DMS53 treated with DMSO at 0.1 percent for 48 hours (cell line): Measurements from ENCODE around the gene CWH43.
A peak's percentile ranks its signal among the peaks of the same experiment; 100 is the strongest.
"Not testable (repeated sequence)": the region's sequence is repeated elsewhere in the genome, so short reads cannot be mapped to it uniquely, and the experiment has no call there.

Experiments used
- DNase-seq: peaks from one replicate; lab custom pipeline; 2025; ENCODE audit not compliant: unreplicated experiment; lab: John Stamatoyannopoulos, UW

Gene CWH43

DNA sequence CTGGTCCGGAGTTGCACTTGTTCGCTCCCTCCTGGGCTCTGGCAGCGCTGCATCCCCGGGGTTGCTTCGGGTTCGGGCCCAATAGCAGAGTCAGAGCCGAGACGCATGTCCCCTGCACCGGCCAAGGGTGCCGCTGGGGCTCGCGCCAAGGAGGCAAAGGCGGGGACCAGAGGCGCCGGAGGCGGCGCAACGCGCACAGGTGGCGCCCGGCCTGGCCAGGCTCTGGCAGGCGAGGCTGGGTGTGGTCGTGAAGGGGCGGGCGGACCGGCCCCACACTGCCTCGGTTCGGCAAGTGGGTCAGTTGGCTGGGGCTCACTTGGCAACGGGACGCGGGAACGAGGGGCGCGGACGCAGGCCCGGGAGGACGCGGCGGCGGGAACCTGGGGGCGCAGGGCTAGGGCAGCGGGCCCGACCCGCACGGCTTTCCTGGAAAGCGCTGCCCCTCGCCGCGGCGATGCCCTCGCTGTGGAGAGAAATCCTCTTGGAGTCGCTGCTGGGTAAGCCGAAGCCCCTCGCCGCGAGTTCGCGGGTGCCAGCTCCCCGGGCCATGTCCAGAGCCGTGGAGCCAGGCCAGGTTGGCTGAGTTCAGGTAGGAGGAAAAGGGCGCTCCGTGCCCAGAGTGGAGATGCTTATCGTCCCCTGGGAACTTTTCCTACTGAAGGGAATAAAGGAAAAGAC, at the start of gene CWH43:
TSS of gene CWH43 (plus strand) at position 300 of the 678 bp plus-strand sequence. CDS start at position 455, 155 bp downstream.
- DNase-seq = no peak

DNA sequence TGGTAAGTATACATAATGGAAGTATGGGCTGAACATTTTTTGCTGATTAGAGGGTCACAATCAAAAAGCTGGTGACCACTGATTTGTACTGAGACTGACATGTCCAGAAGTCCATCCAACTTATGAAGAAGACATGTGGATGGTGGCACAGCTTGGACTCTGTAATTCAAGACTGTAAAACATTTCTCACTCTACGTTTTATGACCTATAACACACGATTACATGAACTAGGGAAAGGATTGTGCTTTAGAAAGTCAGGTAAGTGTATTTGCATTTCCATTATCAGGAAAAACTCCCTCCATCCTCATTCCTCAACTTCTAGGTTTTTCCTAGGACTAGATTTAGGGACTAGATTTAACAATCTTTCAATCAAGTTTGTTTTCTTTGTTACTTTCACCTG, 49.0 kb upstream of the CWH43 start:
- no peak for DNase-seq

DNA sequence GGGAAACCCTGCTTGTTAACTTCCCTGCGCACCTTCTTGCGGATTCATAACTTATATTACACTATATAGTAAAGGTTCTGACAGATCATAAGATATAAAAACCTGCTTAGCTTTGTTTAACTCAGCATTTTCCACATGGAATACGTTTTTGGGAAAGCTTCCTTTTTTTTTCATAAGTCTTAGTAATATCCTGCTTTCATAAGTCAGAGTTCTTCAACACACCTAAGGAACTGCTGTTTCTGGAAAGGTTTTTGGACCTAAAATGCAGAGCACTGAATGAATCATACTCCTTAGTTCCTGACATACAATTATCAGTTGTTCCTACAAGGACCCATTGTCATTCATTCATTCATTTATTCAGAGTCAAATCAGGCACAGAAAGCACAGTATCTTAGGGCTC, 47.2 kb upstream of the CWH43 start:
- no peak for DNase-seq

DNA sequence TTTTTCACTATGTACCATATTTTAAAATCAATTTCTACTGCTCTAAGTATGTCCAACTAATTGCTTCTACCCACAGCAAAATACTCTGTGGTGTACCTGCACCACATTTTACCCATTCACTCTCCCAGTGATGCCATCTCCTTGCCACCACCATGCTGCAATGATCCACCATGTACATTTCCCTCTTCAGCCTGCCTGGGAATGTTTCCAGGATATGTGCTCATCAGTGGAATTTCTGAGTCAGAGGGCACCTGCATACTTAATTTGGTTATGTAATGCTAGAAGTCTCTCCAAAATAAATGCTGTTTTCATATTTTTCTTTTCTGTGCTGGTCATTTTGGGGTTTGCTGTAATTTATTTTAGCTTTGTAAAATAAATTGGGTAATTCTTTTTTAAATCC, 46.3 kb upstream of the CWH43 start:
- DNase-seq = peak; percentile 23

GRCh38 chr4:48943387-48943786, 42.7 kb upstream of the CWH43 start:
- peak; percentile 65 for DNase-seq

- no peak for DNase-seq
Observed at GRCh38 chr4:48944252-48944651, 41.8 kb upstream of the CWH43 start.

- DNase-seq = peak; percentile 14
Observed at GRCh38 chr4:48944756-48945241, 41.3 kb upstream of the CWH43 start.

DNA sequence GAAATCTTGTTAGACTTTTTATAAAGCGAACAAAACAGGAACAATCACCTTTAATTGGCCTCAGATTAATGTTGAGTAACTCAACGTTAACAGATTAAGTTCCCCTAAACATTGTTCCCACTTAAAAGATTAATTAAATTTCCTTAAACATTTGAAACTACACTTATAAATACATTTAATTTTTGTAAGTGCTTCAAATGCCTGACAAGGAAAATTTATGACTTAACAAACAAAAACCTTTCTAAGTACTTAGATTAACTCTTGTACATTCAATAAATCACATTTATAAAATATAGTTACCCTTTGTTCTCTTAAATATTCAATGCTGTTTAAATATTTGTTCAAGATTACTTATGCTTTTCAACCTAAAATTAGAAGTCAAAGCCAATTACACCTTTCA, 40.1 kb upstream of the CWH43 start:
- DNase-seq = no peak

- DNase-seq = no peak
Observed at GRCh38 chr4:48947731-48948130, 38.3 kb upstream of the CWH43 start.

GRCh38 chr4:48949086-48949485, 37.0 kb upstream of the CWH43 start:
- no peak for DNase-seq

DNA sequence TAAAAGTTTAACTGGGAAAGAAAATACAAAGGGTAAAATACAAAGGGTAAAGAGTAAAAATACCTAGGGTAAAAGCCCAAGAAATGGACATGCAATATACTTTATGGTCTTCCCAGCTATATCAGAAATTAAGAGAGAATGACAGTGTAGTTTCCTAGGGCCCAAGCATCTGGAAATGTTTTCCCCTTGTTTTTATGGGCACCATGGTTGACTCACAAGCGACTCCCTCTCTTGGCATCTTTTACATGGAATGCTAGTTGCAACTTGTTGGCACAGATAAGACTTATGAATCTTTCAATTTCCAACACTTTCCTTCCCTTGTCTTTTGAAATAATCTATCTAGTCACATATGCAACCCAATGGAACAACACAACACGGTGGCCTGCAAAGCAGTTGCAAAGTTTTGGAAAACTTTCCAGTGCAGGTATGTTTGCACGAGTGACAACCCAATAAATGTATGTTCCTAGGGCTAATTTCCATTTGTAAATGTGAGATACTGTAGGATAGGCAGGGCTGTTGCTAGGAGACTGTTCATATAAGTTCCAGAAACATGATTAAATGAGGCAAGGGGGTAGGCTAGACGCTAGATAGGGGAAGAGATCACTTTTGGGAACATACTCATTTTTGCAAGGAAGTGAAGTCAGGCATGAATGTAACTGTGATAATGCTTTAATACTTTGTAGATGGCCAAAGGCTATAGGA, 36.4 kb upstream of the CWH43 start:
- no peak for DNase-seq

DNA sequence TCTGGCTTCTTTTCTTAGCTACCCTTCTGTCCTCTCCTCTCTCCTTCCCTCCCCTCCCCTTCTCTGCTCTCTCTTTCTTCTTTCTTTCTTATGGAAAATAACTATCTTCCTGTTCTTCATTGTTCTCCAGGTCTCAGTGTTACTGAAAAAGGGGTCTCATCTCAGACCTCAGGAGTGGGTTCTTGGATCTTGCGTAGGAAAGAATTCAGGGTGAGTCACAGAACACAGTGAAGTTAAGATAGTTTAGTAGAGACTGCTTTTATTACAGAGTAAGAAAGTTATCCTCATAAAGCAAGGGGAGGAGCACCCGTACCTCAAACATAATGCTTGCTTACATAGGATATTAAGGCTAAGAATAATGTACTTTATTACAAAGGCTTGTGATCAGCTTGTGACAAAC, 31.8 kb upstream of the CWH43 start:
- no peak for DNase-seq

- not testable (repeated sequence) for DNase-seq
Observed at GRCh38 chr4:48957366-48957765, 28.7 kb upstream of the CWH43 start.

DNA sequence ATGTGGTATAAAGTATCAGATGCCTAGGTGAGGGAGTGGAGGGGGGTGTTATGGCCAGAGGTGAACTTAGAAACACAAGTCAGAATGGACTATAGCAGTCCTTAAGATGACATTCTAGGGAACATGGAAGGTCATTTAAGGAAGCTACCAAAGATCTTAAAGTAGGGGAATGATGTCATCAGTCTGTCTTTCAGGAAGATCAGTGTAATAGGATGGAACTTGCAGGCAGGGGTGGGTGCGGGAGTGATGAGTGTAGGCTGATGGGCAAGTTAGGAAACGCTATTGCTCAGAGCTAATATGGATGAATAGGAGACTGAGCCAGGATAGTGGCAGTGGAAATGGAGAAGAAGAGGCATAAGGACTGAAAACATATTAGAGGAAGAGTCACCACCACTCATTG, 27.5 kb upstream of the CWH43 start:
- no peak for DNase-seq

DNA sequence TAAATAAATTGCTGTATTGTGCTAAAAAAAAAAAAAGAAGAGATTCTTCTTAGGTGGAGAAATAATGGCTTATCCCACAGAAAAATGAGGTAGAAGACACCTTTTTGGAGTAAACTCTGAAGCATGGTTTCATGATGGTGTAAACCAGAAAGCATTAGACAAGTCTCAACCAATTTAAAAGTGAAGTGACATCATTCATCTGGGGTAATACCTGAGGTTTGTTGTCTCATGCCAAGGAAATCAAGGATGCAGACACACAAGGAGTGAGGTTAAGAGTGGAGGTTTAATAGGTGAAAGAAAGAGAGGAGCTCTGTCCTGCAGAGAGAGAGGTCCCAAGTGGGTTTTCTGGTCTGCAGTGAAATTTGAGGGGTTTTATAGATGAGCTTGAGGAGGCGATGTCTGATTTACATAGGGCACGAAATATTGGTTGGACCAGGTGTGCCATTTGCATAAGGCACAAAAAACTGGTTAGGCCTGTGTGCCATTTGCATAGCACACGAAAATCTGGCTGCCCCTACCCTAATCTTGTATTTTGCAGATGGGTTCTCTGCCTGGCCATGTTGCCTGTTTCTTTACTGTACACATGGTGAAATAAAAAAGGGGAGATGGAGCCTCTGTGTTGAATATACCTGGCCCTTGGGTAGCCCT, 25.0 kb upstream of the CWH43 start:
- peak; percentile 67 for DNase-seq

- no peak for DNase-seq
Observed at GRCh38 chr4:48962636-48963035, 23.4 kb upstream of the CWH43 start.

DNA sequence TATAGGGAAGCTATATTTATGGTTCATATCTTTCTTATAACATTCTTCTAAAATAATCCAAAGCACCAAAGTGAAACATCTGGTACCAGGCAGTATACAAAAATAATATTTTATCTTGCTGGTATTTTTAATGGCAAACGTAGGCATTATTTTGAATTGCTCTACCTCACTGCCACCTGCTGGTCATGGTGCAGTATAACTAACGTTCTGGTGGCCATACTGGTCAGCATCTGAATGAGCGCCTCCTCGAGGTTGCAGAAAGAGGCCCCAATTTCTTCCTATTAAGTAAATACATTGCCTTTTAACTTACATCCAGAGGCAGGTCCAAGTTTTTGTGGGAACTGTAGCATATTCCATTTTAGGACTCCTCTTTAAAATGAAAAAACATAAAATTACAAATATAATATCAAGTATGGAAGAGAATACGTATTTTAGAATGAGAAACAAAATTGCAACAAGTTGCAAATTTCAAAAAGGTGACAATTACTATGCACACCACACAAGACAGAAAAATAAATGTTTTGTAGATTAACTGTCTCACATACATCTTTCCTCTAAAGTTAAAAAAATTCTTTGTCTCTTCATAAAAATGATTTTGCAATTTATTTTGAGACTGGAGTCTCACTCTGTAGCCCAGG, 22.9 kb upstream of the CWH43 start:
- DNase-seq = peak; percentile 95

DNA sequence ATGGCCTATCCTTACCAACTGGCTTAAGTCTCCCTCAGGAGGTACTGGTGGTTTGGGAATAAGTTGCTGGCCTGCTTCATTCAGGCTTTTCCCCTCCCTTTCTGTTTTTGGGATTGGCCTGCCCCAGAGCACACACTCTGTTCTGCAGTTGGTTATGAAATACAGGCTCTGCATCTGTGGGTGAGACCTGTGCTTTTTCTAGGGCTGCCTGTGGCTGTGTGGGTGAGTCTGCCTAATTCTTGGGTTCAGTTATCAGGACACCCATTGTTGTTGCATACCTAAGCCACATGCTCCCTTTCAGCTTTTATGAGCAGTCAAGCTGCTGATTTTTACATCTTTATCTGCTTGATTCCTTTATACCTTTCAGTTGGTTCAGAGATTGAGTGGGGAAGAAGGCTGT, 19.0 kb upstream of the CWH43 start:
- DNase-seq = no peak

- peak; percentile 27 for DNase-seq
Observed at GRCh38 chr4:48967631-48968030, 18.4 kb upstream of the CWH43 start.

DNA sequence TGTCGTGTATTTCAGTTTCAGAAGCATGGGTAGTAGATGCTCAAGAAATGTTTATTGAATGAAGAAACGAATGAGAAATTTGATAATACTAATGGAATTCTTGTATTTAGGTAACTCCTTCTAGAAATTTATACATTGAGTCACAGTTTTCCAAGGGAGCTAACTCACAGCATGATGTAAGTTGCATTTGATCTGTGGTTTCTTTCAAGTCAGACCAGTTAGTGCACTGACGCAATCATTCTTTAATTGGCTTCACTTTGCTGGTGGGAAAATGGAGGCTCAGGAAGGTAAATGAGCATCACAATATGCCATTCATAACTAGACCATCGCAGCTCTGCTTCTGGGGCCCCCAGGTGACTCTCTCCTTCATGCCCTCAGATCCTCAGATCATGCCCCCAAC, 17.3 kb upstream of the CWH43 start:
- no peak for DNase-seq

DNA sequence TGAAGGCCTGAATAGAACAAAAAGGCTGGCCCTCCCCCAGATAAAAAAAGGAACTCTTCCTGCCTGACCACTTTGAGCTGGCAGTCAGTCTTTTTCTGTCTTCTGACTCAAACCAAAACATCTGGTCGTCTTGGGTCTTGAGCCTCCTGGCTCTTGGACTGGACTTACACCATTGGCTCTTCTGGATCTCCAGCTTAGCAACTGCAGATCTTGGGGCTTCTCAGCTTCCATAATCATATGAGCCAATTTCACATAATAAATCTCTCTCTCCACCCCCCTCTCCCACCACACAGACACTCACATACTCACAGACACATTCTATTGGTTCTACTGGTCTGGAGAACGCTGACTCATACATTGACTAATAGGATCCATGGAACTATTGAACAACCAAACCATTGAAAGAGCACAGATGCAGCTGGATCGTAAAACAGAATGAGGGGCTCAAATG, 15.6 kb upstream of the CWH43 start:
- DNase-seq = no peak
